ENCODE results near the gene TGOLN2.

TGOLN2 gene

GRCh38 chr2:85308896-85309555 is 18.8 kb downstream of the TGOLN2 start:
- no peak for DNase-seq (ENCODE audit: low read depth)

- DNase-seq (ENCODE audit: low read depth) = no peak
Measured at GRCh38 chr2:85308201-85308600, 19.6 kb downstream of the TGOLN2 start.

- no peak for DNase-seq (ENCODE audit: low read depth)
Measured at GRCh38 chr2:85307527-85307897, 20.3 kb downstream of the TGOLN2 start.

- DNase-seq (ENCODE audit: low read depth) = no peak
Measured at GRCh38 chr2:85303780-85304531, 23.8 kb downstream of the TGOLN2 start.

GRCh38 chr2:85302121-85302520 is 25.7 kb downstream of the TGOLN2 start:
- no peak for DNase-seq (ENCODE audit: low read depth)

GRCh38 chr2:85291425-85292023 is 36.3 kb downstream of the TGOLN2 start:
- no peak for DNase-seq (ENCODE audit: low read depth)

GRCh38 chr2:85288244-85288725 is 39.5 kb downstream of the TGOLN2 start:
- DNase-seq (ENCODE audit: low read depth) = no peak

- no peak for DNase-seq (ENCODE audit: low read depth)
Measured at GRCh38 chr2:85287721-85288120, 40.1 kb downstream of the TGOLN2 start.

- no peak for DNase-seq (ENCODE audit: low read depth)
Measured at GRCh38 chr2:85286918-85287317, 40.9 kb downstream of the TGOLN2 start.

- no peak for DNase-seq (ENCODE audit: low read depth)
Measured at GRCh38 chr2:85283641-85284040, 44.1 kb downstream of the TGOLN2 start.

- no peak for DNase-seq (ENCODE audit: low read depth)
Measured at GRCh38 chr2:85282914-85283313, 44.9 kb downstream of the TGOLN2 start.

GRCh38 chr2:85281553-85281952 is 46.2 kb downstream of the TGOLN2 start:
- no peak for DNase-seq (ENCODE audit: low read depth)

- no peak for DNase-seq (ENCODE audit: low read depth)
Measured at GRCh38 chr2:85278361-85278760, 49.4 kb downstream of the TGOLN2 start.

- DNase-seq (ENCODE audit: low read depth) = no peak
Measured at GRCh38 chr2:85277416-85278158, 50.2 kb downstream of the TGOLN2 start.

GRCh38 chr2:85276571-85277118 is 51.1 kb downstream of the TGOLN2 start:
- DNase-seq (ENCODE audit: low read depth) = no peak

- no peak for DNase-seq (ENCODE audit: low read depth)
Measured at GRCh38 chr2:85275984-85276540, 51.7 kb downstream of the TGOLN2 start.

- DNase-seq (ENCODE audit: low read depth) = no peak
Measured at GRCh38 chr2:85273738-85274731, 53.8 kb downstream of the TGOLN2 start.

GRCh38 chr2:85272357-85272756 is 55.4 kb downstream of the TGOLN2 start:
- DNase-seq (ENCODE audit: low read depth) = no peak

- DNase-seq (ENCODE audit: low read depth) = no peak
Measured at GRCh38 chr2:85269959-85270358, 57.8 kb downstream of the TGOLN2 start.
